ENCODE measurements around the gene TMEM31.

DNA sequence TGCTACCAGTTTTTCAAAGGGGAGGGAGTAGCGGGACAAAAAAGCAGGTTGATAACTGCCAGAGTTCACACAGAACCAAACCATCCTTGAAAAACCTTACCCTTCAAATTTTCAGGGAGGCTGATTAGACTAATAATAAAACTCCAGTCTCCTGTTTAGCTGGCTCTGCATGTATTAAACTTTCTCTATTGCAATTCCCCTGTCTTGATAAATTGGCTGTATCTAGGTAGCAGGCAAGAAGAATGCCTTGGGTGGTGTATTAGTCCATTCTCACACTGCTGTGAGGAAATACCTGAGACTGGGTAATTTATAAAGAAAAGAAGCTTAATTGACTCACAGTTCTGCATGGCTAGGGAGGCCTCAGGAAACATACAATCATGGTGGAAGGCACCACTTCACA lies 47.8 kb downstream of the TMEM31 start:
- no peak for TF ChIP-seq CHD2 (IDR thresholded peaks at IDR 0.05; ENCODE audit: low read length)
- TF ChIP-seq EZH2 (IDR thresholded peaks at IDR 0.05; ENCODE audit: low read depth, low read length, severe bottlenecking): no peak
- TF ChIP-seq, protein P1, sequence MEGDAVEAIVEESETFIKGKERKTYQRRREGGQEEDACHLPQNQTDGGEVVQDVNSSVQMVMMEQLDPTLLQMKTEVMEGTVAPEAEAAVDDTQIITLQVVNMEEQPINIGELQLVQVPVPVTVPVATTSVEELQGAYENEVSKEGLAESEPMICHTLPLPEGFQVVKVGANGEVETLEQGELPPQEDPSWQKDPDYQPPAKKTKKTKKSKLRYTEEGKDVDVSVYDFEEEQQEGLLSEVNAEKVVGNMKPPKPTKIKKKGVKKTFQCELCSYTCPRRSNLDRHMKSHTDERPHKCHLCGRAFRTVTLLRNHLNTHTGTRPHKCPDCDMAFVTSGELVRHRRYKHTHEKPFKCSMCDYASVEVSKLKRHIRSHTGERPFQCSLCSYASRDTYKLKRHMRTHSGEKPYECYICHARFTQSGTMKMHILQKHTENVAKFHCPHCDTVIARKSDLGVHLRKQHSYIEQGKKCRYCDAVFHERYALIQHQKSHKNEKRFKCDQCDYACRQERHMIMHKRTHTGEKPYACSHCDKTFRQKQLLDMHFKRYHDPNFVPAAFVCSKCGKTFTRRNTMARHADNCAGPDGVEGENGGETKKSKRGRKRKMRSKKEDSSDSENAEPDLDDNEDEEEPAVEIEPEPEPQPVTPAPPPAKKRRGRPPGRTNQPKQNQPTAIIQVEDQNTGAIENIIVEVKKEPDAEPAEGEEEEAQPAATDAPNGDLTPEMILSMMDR (IDR thresholded peaks at IDR 0.05; ENCODE audit: control extremely low read depth in 1 of 3, insufficient read depth in 1 of 3, low read depth in 1 of 3, low read length in 3 of 3): no peak
- no peak for TF ChIP-seq SIX5 (IDR thresholded peaks at IDR 0.05; ENCODE audit: low read depth, low read length)
- no peak for TF ChIP-seq CBX8 (IDR thresholded peaks at IDR 0.05; ENCODE audit: borderline replicate concordance, low read depth, low read length)
